K562 (cell line): ENCODE results near the gene ZNF785. TPM values are rescaled to one million over a fixed set of nuclear protein-coding genes. Genes with fewer than 3 reads are reported as not detected.
A peak's percentile ranks its signal among the peaks of the same experiment; 100 is the strongest.

Experiments used
- ETS1 ChIP-seq: conservative IDR thresholded peaks from 2 replicates; pipeline ENCODE4 v1.6.1; 2011; ENCODE audit warnings: low read depth, mild to moderate bottlenecking, low read length; ENCODE audit not compliant: control insufficient read depth
- MGA ChIP-seq: fragments of 450-650 bp; IDR thresholded peaks from 2 replicates; pipeline ENCODE4 v1.6.1; 2016; ENCODE audit warnings: mild to moderate bottlenecking, moderate library complexity
- NR1H2 ChIP-seq: sonication (generic); formaldehyde crosslinking; IDR thresholded peaks from 2 replicates; pipeline ENCODE4 v1.4.0; 2020; ENCODE audit warnings: mild to moderate bottlenecking, missing genetic modification reagents
- TBP ChIP-seq: optimal IDR thresholded peaks from 2 replicates; pipeline ENCODE3; 2011; ENCODE audit warnings: low read depth, low read length, improper control_type of control experiment
- TGIF2 ChIP-seq: sonication (generic); formaldehyde crosslinking; IDR thresholded peaks from 2 replicates; pipeline ENCODE4 v1.8.1; 2022; ENCODE audit warnings: mild to moderate bottlenecking, missing genetic modification reagents, moderate library complexity
- ZNF124 ChIP-seq: sonication (generic); formaldehyde crosslinking; IDR thresholded peaks from 2 replicates; pipeline ENCODE4 v1.8.1; 2022; ENCODE audit warnings: missing genetic modification reagents
- ZNF146 ChIP-seq: IDR thresholded peaks from one replicate; pipeline ENCODE4 v1.6.1; 2018; ENCODE audit warnings: missing compliant biosample characterization; ENCODE audit not compliant: unreplicated experiment
- polyA plus RNA-seq, 8 experiments: library from polyadenylated mRNA; depleted of rRNA in 4 of 8; stranded (reverse) in 5 of 8; unstranded in 3 of 8; fragments of >200 nt; fragmentation: Nextera tagmentation in 2 of 8; fragmentation: Illumina TruSeq in 1 of 8; extraction: Ambion mirVana in 2 of 8; extraction: Trizol in 1 of 8; gene quantifications; 2 replicates each; pipeline versions ENCODE4 v1.2.1 to v1.2.3, GENCODE V29; 2011 to 2014; ENCODE audit warnings: inconsistent platforms in 1 of 8, missing spikeins in 1 of 8
- total RNA-seq, 7 experiments: library from RNA; depleted of rRNA in 6 of 7; stranded (reverse); fragments of >200 nt in 6 of 7; fragmentation: Illumina TruSeq in 2 of 7; extraction: Trizol in 2 of 7; gene quantifications; 2 replicates each; pipeline versions ENCODE4 v1.2.1 to v1.2.3, GENCODE V29; 2011 to 2021; ENCODE audit warnings: low replicate concordance in 1 of 7
- TF ChIP-seq, protein P1 (sequence below), 3 experiments: fragments of 200-800 bp in 1 of 3; fragments of 250-450 bp in 1 of 3; fragments of 450-650 bp in 1 of 3; sonication (Bioruptor Pico) in 1 of 3; sonication (Bioruptor generic) in 1 of 3; formaldehyde crosslinking in 1 of 3; IDR thresholded peaks; 2 replicates each; pipeline versions ENCODE4 v1.6.1 to v1.8.0; 2016 to 2022; ENCODE audit warnings: mild to moderate bottlenecking in 2 of 3, missing genetic modification characterization in 2 of 3, missing compliant biosample characterization in 1 of 3, moderate library complexity in 1 of 3

ZNF785 gene
- total and polyA plus RNA-seq, 9 of the 15 experiments (the other 6 are each of a cell fraction or from before 2014, with no cell fraction given) = 0.64 to 11.0 (median 6.4) TPM

- TF ChIP-seq, protein P1, sequence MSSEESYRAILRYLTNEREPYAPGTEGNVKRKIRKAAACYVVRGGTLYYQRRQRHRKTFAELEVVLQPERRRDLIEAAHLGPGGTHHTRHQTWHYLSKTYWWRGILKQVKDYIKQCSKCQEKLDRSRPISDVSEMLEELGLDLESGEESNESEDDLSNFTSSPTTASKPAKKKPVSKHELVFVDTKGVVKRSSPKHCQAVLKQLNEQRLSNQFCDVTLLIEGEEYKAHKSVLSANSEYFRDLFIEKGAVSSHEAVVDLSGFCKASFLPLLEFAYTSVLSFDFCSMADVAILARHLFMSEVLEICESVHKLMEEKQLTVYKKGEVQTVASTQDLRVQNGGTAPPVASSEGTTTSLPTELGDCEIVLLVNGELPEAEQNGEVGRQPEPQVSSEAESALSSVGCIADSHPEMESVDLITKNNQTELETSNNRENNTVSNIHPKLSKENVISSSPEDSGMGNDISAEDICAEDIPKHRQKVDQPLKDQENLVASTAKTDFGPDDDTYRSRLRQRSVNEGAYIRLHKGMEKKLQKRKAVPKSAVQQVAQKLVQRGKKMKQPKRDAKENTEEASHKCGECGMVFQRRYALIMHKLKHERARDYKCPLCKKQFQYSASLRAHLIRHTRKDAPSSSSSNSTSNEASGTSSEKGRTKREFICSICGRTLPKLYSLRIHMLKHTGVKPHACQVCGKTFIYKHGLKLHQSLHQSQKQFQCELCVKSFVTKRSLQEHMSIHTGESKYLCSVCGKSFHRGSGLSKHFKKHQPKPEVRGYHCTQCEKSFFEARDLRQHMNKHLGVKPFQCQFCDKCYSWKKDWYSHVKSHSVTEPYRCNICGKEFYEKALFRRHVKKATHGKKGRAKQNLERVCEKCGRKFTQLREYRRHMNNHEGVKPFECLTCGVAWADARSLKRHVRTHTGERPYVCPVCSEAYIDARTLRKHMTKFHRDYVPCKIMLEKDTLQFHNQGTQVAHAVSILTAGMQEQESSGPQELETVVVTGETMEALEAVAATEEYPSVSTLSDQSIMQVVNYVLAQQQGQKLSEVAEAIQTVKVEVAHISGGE (CRISPR knock-in tag; IDR thresholded peaks at IDR 0.05) = peak in 1 of 3 experiments; percentile 54; a peak in 1 of 6 replicates
- TF ChIP-seq ZNF124 (CRISPR knock-in tag) = no peak
- peak; percentile 40; the same call in 1 of the 2 replicates for TF ChIP-seq MGA
- no peak; the same call in 1 of the 2 replicates for TF ChIP-seq NR1H2 (CRISPR knock-in tag)
- no peak; the same call in 1 of the 2 replicates for TF ChIP-seq TGIF2 (CRISPR knock-in tag)
- peak; percentile 93 for TF ChIP-seq ETS1
- no peak for TF ChIP-seq ZNF146 (CRISPR knock-in tag)
- peak; percentile 93 for TF ChIP-seq TBP
These were observed 24.7 kb upstream of the ZNF785 start, which contains the start of gene ZNF689 (continued) for GRCh38 chr16:30609926-30610839.
